MG63 (cell line): ENCODE results near the gene INSC. TPM values are rescaled to one million over a fixed set of nuclear protein-coding genes. Genes with fewer than 3 reads are reported as not detected.

Experiments used
- DNase-seq: peaks from one replicate; pipeline ENCODE4 v3.0.0-alpha.2; 2020
- H3K27me3 ChIP-seq: fragments of 250-450 bp; sonication (Bioruptor Pico); 2 replicates; pipeline ENCODE4 v1.5.1; 2020; ENCODE audit warnings: mild to moderate bottlenecking, moderate library complexity
- H3K36me3 ChIP-seq: fragments of 250-450 bp; sonication (Bioruptor Pico); 2 replicates; pipeline ENCODE4 v1.5.1; 2020; ENCODE audit warnings: mild to moderate bottlenecking, moderate library complexity
- H3K4me3 ChIP-seq: fragments of 250-450 bp; sonication (Bioruptor Pico); 2 replicates; pipeline ENCODE4 v1.5.1; 2020; ENCODE audit warnings: mild to moderate bottlenecking, moderate library complexity
- H3K9me3 ChIP-seq: fragments of 250-450 bp; sonication (Bioruptor Pico); 2 replicates; pipeline ENCODE4 v1.5.1; 2020; ENCODE audit warnings: mild to moderate bottlenecking, moderate library complexity
- total RNA-seq: library from RNA; depleted of rRNA; stranded (reverse); fragments of >200 nt; shearing (Covaris generic); gene quantifications from 2 replicates; pipeline ENCODE4 v1.2.3, GENCODE V29; 2014; ENCODE audit warnings: low replicate concordance

INSC gene
- total RNA-seq, 1 experiment from 2014 or later: 6.2 TPM

- DNase-seq: no peak
- H3K9me3 ChIP-seq: no peaks in the 10 kb centered on the region; the same call in 1 of the 2 replicates
- H3K27me3 ChIP-seq: no peaks in the 10 kb centered on the region
- no peak overlapping the region for H3K4me3 ChIP-seq
- H3K36me3 ChIP-seq: no peaks in the 10 kb centered on the region
Measured at GRCh38 chr11:15104166-15104565, 10.6 kb upstream of the INSC start.

DNA sequence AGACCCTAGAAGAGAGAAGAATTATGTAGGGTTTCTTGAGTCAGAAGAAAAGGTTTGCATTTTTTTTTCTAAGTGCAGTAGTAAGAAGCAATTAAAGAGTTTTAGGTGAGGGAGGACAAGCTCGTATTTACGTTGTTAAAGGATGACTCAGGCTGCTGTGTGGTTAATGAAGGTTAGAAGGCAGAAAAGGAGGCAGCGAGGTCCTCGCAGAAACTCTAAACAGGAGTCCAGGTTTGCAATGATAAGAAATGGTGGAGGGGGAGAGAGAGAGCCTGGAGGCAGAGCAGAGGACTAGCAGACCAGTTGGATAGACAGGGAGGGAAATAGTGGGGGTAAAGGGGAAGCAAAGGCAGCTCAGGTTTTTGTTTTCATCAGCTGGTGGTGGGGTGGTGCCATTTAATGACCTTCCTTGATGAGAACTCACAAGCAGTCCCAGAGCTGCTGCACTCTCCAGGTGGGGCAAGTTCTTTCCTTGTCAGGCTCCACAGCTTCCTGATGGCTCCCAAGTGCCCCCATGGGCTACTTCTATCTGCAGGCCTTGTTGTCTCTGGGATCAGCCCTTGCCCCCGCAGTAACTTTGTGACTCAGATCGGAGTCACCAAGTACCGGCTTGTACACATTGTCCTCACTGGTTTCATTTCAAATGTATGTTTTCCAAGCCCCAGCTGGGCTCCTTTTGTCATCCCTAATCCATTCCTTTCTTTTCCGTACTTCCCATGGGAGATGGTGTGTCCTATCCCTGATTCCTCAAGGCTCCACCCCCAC, 8.3 kb upstream of the INSC start:
- no peaks in the 10 kb centered on the region; the same call in 1 of the 2 replicates for H3K9me3 ChIP-seq
- DNase-seq: peak; percentile 74
- H3K36me3 ChIP-seq: no peaks in the 10 kb centered on the region
- no peaks in the 10 kb centered on the region for H3K27me3 ChIP-seq
- no peak overlapping the region for H3K4me3 ChIP-seq

DNA sequence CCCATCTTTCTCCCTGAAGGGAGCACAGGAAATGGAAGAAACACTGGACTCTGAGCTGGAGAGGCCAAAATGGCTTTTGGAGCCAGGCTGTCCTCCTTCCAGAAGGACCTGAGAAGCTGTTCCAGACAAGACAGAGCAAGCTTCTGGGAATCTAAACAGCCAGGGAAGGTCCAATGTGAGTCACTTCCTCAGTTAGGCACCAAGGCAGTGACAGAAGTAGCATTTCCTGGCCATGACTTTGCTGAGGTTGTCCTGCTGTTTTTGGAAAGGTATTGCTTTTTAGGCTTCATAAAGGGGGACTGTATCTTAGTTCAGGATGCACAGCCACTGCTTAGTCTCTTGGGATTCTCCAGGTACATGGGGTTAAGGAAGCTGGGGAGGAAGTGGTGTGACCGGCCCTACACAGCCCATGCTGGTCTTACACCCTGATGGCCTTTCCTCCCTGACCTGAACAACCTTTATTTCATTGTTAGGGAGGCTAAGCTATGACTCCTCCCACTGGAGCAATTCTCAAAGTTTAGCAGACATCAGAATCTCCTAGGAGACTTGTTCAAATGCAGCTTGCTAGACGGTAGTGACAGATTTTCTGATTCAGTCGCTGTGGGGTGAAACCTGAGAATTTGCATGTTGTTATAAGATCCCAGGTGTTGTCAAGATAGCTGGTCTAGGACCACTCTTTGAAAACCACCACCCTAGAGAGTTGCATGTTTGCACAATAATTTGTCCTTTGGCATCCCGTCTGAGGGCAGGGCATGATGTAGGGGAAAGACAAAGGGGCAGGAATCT, 6.8 kb upstream of the INSC start:
- DNase-seq: no peak

DNA sequence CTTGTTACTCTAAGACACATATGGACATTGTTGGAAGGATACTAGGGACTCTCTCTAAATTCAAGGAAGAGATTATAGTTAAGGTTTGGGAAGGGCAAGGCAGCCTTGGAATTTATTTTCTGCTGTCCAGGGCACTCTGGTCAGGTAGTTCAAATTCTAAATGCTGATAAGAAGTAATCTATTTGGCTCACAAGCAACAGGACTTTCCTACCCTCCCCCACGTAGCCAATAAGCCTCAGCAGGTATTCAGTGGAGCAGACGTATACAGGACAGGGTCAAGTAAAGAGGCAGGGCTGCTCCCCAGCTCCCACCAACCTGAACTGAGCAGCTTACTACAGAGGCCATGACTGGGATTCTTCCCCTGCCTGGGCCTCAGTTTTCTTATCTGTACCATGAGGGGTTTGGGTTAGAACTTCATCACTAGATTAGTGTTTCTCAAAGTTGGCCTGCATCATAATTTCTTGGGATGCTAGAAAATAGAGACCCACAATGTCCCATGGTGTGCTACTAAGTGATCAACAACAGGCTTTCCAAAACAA, 6.1 kb upstream of the INSC start:
- Histone ChIP-seq H3K4me3 (no peak overlapping the region), H3K9me3 (no peaks in the 10 kb centered on the region), H3K36me3 (no peaks in the 10 kb centered on the region), H3K27me3 (no peaks in the 10 kb centered on the region)
- no peak for DNase-seq

More for the DNA sequence above, 6.8 kb upstream of the INSC start:
- Histone ChIP-seq H3K27me3 (no peaks in the 10 kb centered on the region), H3K9me3 (no peaks in the 10 kb centered on the region; the same call in 1 of the 2 replicates), H3K4me3 (no peak overlapping the region), H3K36me3 (no peaks in the 10 kb centered on the region)

- DNase-seq: no peak
- Histone ChIP-seq H3K4me3 (no peak overlapping the region), H3K36me3 (no peaks in the 10 kb centered on the region), H3K27me3 (no peaks in the 10 kb centered on the region), H3K9me3 (no peaks in the 10 kb centered on the region)
Measured at GRCh38 chr11:15109602-15110001, 5.1 kb upstream of the INSC start.

DNA sequence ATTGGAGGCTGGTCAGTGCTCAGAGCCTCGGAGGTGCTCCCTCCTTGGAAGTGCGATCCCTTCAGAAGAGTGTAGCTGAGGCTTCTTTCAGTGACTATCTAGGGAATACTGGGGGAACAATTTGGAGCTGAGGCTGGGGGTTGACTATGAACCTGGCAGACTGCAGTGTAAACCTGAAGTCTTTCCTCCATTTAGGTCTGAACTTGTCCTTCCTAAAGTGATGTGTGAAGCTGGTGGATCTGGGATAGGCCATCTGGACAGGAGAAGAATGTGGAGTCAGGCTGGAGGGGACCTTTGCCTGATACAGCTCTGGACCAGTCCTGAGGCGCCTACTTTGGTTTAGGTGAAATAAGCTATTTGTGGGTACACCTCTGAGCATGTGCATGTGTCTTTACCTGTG, 3.5 kb upstream of the INSC start:
- H3K27me3 ChIP-seq: no peaks in the 10 kb centered on the region
- no peaks in the 10 kb centered on the region for H3K36me3 ChIP-seq
- H3K4me3 ChIP-seq: no peak overlapping the region
- no peaks in the 10 kb centered on the region for H3K9me3 ChIP-seq
- DNase-seq: no peak

DNA sequence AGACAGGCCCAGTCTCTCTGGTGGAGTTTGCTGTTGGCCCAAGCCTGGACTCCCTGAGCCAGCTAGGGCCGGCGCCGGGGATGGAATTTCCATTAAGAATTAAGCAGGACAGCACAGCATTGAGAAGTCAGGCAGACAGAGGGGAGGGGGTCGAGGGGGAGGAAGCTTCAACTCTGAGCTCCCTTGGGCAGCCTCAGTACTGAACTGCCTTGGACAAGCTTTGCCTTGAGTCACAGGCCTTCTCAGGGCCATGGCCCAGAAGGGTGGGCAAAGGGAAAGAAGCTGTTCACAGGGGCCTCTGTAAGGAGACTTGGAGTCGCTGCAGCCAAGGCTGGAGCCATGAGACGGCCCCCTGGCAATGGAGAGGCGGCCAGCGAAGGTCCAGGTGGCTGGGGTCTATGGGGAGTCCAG, 2.6 kb upstream of the INSC start:
- Histone ChIP-seq H3K36me3 (no peaks in the 10 kb centered on the region), H3K27me3 (no peaks in the 10 kb centered on the region), H3K9me3 (no peaks in the 10 kb centered on the region), H3K4me3 (no peak overlapping the region)
- DNase-seq: no peak

DNA sequence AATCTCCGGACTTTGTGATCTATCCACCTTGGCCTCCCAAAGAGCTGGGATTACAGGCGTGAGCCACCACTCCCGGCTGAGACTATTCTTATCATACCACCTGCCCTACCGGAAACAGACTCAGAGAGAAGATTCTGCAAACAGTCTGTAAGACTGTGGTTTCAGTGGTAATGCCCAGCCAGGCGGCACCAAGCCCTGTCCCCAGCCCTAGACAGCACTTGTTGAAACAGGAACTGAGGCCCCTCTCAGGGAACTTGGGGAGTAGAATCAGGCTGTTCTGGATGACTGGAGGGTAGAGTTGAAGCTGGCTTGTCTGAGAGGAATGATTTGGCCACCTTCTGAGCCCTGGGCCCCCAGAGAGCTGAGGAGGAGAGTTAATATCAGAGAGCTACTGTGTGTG, 1.3 kb upstream of the INSC start:
- no peaks in the 10 kb centered on the region for H3K9me3 ChIP-seq
- no peaks in the 10 kb centered on the region for H3K36me3 ChIP-seq
- H3K4me3 ChIP-seq: no peak overlapping the region
- H3K27me3 ChIP-seq: no peaks in the 10 kb centered on the region
- DNase-seq: no peak

DNA sequence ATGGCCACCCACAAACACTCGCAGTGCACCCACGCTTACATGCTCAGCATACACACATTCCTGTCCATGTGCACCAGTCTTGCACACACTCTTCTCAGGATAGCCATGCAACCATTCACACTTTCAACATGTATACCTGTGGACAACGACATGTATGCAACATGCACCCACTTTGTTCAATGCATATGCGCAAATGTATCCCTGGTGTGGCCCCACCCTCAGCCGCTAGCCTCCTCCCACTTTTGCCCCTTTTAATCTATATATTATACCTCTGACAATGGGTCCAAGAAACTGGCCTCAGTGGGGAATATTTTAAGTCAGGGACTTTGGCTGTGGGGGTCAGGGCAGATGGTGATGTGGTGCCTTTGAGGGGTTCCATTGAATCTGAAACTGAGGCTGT, 963 bp downstream of the INSC start:
- no peaks in the 10 kb centered on the region for H3K36me3 ChIP-seq
- H3K9me3 ChIP-seq: no peaks in the 10 kb centered on the region
- H3K4me3 ChIP-seq: no peak overlapping the region
- H3K27me3 ChIP-seq: no peaks in the 10 kb centered on the region
- DNase-seq: no peak

DNA sequence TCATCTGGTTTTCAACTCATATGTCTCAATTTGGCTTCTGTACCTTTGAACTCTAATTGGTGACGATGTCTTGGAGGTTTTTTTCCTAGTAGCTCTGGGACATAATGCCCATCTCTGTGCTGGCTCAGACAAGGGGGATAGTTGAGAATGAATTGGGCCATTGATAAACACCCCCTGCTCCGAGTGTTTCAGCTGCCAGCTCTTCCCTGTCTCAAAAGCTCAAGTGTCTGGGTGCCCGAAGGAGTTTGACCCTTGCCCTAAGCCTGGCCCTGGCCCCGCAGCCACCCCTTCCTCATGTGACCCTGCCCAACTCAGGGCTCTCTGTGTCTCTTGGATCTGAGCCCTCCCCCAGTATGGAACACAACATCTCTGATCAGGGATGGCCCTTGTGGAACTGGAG, 3.0 kb downstream of the INSC start:
- DNase-seq: no peak
- no peaks in the 10 kb centered on the region for H3K9me3 ChIP-seq
- H3K27me3 ChIP-seq: no peaks in the 10 kb centered on the region
- no peak overlapping the region for H3K4me3 ChIP-seq
- H3K36me3 ChIP-seq: no peaks in the 10 kb centered on the region

DNA sequence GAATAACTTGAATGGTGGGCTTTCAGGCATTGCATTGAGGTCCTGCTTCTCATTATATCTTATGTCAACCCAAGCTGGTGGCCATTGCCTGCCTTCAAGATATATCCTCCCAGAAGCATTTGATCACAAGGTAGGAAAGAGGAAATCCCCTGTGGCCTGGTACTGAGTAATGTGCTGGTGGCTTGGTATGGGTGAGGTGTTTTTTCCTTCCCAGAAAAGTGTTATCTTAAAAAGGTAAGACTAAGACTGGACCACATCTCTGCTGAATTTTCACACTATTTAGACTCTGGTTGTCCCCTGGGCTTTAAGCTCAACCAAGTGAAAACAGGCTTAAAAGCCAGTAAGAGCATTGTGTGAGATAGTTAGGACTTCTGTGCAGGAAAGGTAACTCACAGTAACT, 3.7 kb downstream of the INSC start:
- Histone ChIP-seq H3K27me3 (no peaks in the 10 kb centered on the region), H3K9me3 (no peaks in the 10 kb centered on the region), H3K36me3 (no peaks in the 10 kb centered on the region), H3K4me3 (no peak overlapping the region)
- DNase-seq: no peak

GRCh38 chr11:15119352-15119751, 4.6 kb downstream of the INSC start:
- Histone ChIP-seq H3K9me3 (no peaks in the 10 kb centered on the region), H3K4me3 (no peak overlapping the region), H3K27me3 (no peaks in the 10 kb centered on the region), H3K36me3 (no peaks in the 10 kb centered on the region)
- no peak for DNase-seq

DNA sequence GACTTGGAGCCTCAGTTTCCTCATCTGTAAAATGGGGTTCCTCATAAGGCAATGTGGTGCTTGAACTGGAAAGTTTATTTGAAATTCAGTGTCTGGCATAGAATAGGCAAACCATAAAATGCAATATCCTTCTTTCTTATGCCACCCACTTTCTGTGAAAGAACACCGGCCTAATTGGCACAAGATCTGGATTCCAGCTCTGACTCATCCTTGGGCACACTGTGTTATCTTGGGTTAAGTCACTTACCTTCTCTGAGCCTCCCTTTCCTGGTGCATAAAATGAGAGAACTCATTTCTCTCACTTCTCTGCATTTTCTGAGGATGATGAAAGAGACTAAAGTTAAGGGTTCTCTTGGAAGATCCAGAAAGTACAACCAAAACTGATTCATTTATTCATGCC, 5.1 kb downstream of the INSC start:
- peak; percentile 74 for DNase-seq
- Histone ChIP-seq H3K27me3 (no peaks in the 10 kb centered on the region), H3K36me3 (no peaks in the 10 kb centered on the region), H3K9me3 (no peaks in the 10 kb centered on the region), H3K4me3 (no peak overlapping the region)

DNA sequence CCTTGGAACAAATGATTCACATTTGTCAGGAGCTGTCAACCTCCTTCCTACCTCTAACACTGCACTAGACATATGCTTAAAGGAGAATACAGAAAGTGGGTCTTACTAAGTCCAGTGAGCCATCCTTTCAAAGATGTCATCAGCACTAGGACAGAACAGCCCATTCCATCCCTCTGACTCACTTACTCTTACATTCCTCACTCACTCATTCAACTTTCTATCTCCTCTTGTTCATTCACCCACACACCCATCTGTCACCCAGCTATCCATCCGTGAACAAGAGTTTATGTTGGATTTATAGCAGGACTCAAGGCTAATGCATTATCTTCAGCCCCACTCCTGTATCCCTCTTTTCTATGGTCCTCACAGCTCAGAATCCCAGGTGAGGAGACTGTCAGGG, 9.1 kb downstream of the INSC start:
- no peaks in the 10 kb centered on the region for H3K36me3 ChIP-seq
- no peaks in the 10 kb centered on the region for H3K9me3 ChIP-seq
- H3K4me3 ChIP-seq: no peak overlapping the region
- H3K27me3 ChIP-seq: no peaks in the 10 kb centered on the region
- DNase-seq: peak; percentile 48

DNA sequence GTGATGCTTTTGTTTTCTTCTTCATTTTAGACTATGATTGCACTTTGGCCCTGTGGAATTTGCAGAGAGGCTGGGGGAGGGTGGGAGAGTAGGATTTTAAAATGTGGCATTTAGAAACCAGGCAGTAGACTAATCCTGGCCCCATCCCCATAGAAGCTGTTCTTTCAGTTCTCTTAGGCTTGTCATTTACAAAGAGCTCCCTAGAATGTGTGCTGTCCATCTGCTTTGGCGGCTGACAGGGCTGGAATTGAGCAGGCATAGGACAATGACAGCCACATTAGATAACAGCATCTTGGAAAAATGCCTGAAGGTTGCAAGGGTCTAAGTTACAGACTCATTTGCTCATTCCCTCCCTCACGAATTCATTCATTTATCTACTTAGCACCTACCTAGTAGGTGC, 9.8 kb downstream of the INSC start:
- Histone ChIP-seq H3K9me3 (no peaks in the 10 kb centered on the region), H3K36me3 (no peaks in the 10 kb centered on the region), H3K27me3 (no peaks in the 10 kb centered on the region), H3K4me3 (no peak overlapping the region)
- DNase-seq: no peak

DNA sequence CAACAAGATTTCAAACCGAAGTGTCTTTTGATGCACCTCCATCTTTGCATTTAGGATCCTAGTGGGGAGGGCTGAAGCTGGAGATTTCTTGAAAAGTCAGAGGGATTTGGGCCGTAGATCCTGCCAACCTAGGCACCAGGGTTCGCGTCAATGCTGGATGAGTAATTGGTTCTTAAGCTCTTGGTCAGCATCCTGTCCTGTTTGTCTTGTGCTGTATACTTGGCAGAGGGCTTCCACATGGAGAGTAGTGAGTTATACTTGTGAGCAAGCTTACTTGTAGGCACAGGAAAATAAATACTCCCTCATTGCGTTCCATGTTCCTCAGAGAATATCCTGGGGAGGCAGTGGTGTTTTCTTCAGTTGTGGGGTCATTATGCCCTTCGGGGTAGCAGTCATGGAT, 12.6 kb downstream of the INSC start:
- no peaks in the 10 kb centered on the region for H3K27me3 ChIP-seq
- H3K4me3 ChIP-seq: no peak overlapping the region
- H3K9me3 ChIP-seq: no peaks in the 10 kb centered on the region
- peak; percentile 84 for DNase-seq
- no peaks in the 10 kb centered on the region for H3K36me3 ChIP-seq

DNA sequence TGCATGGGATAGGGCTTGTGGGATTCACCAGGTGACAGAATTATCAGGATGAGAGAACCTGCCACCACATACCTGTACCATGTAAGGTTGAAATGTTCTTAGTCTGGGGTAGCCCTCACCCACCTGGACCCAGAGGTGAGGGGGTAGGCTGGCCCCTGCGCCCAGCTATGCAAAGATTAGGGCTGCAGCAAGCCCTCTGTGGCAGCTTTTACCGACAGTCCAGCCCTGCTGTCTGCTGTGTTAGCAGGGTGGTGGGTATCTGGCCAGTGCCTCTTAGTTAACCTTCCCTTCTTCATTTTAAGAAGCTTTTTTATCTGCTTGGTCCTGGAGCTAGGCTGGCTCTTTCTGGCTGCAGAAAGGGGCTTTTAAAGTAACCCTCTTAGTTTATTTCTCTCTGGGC, 13.9 kb downstream of the INSC start:
- no peak overlapping the region for H3K4me3 ChIP-seq
- no peak for DNase-seq
- no peaks in the 10 kb centered on the region for H3K27me3 ChIP-seq
- no peaks in the 10 kb centered on the region for H3K36me3 ChIP-seq
- H3K9me3 ChIP-seq: 0 out of 2 replicates have a peak, but pooled peaks cover 3% of the 10 kb centered on the region

DNA sequence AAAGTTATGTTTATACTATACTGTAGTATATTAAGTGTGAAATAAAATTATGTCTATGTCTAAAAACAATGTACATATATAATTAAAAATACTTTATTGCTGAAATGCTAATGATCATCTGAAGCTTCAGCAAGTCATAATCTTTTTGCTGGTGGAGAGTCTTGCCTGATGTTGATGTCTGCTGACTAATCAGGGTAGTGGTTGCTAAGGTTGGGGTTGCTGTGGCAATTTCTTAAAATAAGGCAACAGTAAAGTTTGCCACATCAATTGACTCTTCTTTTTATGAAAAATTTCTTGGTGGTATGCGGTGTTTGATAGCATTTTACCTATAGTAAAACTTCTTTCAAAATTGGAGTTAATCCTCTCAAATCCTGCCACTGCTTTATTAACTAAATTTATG, 21.4 kb downstream of the INSC start:
- DNase-seq: no peak
- Histone ChIP-seq H3K4me3 (no peak overlapping the region), H3K36me3 (no peaks in the 10 kb centered on the region), H3K27me3 (no peaks in the 10 kb centered on the region), H3K9me3 (0 out of 2 replicates have a peak, but pooled peaks cover 3% of the 10 kb centered on the region)
